Activated naive CD8-positive, alpha-beta T cell (primary cell): ENCODE measurements around the gene NSD1.
"Not testable (repeated sequence)": the region's sequence is repeated elsewhere in the genome, so short reads cannot be mapped to it uniquely, and the experiment has no call there.

Experiments
- H3K27ac Mint-ChIP-seq: one replicate; pipeline ENCODE4 v1.8.0; 2021; ENCODE audit warnings: mixed read lengths
- H3K27me3 Mint-ChIP-seq: one replicate; pipeline ENCODE4 v1.8.0; 2021; ENCODE audit warnings: mixed read lengths
- H3K36me3 Mint-ChIP-seq: one replicate; pipeline ENCODE4 v1.8.0; 2021; ENCODE audit warnings: mixed read lengths
- H3K4me1 Mint-ChIP-seq: one replicate; pipeline ENCODE4 v1.8.0; 2021; ENCODE audit warnings: low read depth, mixed read lengths
- H3K4me3 Mint-ChIP-seq: one replicate; pipeline ENCODE4 v1.8.0; 2021; ENCODE audit warnings: mild to moderate bottlenecking, mixed read lengths
- H3K9me3 Mint-ChIP-seq: one replicate; pipeline ENCODE4 v1.8.0; 2021; ENCODE audit warnings: low read depth, mixed read lengths

NSD1 gene

DNA sequence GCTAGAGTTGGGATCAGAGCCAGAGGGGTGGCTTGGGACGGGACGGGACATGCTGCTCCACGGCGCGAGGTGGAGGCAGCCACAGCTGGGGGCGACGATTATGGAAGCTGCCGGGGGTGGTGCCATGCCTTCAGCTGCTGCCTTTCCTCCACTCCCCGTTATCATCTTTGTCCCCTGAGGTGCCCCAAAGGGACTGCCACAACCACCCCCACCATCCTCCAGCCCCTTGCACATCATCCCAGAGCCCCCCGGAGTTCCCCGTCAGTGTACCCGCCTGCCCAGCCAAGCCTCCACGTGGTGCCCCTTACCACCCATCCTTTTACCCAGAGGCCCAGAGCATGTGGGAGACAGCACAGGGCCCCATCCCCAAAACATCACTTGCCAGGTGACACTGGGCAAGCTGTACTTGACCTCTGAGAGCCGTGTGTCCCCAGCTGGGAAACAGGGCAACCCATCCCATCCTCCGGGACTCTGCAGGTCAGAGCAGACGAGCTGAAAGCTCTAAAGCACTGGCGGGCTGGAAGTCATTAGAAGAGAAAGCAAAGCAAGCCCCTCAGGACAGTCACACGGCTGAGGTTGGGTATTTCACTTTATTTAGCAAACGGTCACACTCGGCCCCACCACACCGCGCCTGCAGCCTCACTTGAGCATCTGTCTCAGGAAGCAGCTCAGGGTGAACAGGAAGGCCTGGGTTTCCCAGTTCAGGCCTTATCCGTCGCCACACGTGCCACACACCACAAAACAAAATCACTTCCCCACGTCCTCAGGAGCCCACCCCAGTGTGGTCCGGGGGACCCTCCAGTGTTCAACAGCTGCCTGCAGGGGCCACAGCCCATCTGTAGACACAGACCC is 197.6 kb downstream of the NSD1 start:
- H3K36me3 Mint-ChIP-seq = no peaks in the 10 kb centered on the region
- H3K27ac Mint-ChIP-seq = peak overlapping the region; percentile 22
- no peaks in the 10 kb centered on the region for H3K9me3 Mint-ChIP-seq
- H3K4me3 Mint-ChIP-seq = no peak overlapping the region
- peaks cover 10% of the 10 kb centered on the region for H3K4me1 Mint-ChIP-seq
- H3K27me3 Mint-ChIP-seq = no peaks in the 10 kb centered on the region

DNA sequence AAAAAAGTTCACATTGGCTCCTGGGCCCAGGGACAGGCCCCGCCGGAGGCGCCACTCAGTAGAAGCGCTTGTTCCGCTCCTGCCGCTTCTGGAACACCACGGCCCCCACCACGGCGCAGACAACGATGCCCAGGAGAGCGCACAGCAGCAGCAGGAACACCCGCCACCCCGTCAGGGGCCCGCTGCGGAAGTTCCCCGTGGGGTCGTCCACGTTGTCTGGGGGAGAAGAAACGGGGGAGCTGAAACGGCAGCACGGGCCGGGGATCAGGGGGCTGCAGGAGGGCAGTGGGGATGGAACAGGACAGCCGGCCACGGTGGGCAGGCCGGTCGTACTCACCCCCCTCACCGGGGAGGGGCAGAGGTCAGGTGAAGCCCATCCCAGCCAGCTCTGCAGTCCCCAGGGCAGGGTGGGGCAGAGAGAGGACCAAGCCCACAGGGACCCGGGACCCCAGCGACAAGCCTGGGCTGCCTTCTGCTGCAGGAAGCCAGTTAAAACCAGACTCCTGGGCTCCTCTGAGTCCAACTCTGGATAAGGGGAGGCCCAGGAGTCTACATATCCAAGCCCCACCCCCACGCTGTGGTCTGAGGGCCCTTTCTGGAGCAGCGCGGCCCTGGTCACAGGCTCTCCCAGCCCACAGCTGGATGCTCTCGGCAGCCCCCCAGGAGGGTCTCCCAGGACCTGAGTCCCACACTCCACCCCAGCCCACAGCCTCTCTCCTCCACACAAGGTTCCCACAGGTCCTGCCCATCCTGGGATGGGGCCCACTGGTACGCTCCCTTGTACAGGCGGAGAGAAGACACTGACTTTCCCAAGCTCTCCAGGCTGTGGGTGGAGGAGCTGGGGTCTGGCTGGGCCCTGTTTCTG is 198.7 kb downstream of the NSD1 start:
- no peaks in the 10 kb centered on the region for H3K27me3 Mint-ChIP-seq
- peaks cover 9% of the 10 kb centered on the region for H3K4me1 Mint-ChIP-seq
- H3K27ac Mint-ChIP-seq = no peak overlapping the region
- H3K36me3 Mint-ChIP-seq = no peaks in the 10 kb centered on the region
- H3K9me3 Mint-ChIP-seq = no peaks in the 10 kb centered on the region
- H3K4me3 Mint-ChIP-seq = no peak overlapping the region

DNA sequence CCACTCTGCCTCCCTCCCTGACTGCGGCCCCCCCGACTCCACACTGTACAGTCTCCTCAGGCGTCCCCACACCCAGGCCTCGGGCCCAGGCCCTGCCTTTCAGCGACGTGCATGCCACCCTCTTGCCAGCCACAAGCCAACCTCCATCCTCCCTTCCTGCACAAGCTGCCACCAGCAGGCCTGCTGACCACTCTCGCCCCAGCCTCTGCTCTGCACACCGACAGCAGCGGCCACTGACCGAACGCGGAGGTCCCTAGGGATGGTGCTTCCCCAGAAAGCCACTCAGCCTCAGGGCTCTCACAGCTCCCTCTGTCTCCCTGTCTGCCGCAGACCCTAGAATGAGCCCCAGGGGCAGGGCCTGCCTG is 199.3 kb downstream of the NSD1 start:
- no peak overlapping the region for H3K27ac Mint-ChIP-seq
- peaks cover 4% of the 10 kb centered on the region for H3K4me1 Mint-ChIP-seq
- no peaks in the 10 kb centered on the region for H3K36me3 Mint-ChIP-seq
- no peaks in the 10 kb centered on the region for H3K9me3 Mint-ChIP-seq
- H3K4me3 Mint-ChIP-seq = no peak overlapping the region
- H3K27me3 Mint-ChIP-seq = no peaks in the 10 kb centered on the region

DNA sequence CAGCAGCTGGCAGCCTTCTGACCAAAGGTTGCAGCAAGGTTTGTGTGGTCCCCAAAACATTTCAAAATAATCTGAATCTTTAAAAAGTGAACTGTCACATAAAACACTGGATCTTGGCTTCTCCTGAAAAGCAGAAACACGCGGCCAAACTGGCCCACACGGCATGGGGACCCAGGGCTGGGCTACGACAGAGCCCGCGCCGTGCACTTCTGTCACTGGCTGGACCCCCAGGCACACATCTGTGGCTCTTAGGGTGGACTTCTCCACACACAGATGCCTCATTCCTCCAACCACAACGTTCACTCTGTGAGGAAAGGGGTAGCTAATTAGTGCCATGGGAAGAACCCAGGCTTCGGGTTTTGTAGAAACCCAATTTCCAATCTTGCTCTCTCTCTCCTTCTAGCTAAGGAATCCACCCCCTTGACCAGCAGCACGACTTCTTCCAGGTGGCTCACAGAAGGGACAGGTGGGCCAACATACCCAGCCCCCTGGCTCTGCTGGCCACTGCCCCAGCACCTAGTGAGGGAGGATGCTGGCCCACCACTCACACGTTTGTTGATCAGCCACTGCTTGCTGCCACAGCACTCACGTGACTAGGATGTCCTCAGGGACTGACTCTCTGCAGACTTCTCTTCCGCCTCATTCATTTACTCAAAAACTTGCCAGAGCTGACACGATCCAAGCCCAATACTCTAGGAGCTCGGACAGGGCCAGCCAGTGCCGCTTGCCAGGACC is 200.0 kb downstream of the NSD1 start:
- no peaks in the 10 kb centered on the region for H3K27me3 Mint-ChIP-seq
- H3K4me3 Mint-ChIP-seq = no peak overlapping the region
- H3K9me3 Mint-ChIP-seq = no peaks in the 10 kb centered on the region
- peaks cover 2% of the 10 kb centered on the region for H3K4me1 Mint-ChIP-seq
- H3K36me3 Mint-ChIP-seq = no peaks in the 10 kb centered on the region
- no peak overlapping the region for H3K27ac Mint-ChIP-seq

DNA sequence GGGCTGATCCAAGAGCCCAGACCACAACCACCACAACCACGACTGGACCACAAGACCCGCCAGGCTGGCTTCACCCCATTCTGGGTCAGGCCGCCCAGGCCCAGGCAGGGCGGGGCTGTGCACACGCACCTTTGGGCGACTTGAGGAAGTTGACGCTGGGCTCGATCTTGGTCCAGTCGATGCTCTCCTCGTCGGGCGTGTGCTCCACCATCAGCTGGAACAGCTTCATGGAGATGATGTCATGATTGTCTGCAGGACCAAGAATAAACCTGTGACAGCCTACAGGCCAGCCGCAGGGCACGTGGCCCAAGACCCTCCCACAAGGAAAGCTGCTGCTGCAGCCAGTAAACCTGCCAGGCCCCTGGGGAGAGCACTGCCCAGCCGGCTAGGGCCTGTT is 200.6 kb downstream of the NSD1 start:
- Mint-ChIP-seq H3K4me3 (no peak overlapping the region), H3K36me3 (no peaks in the 10 kb centered on the region), H3K27me3 (no peaks in the 10 kb centered on the region), H3K4me1 (peaks cover 2% of the 10 kb centered on the region), H3K27ac (no peak overlapping the region), H3K9me3 (no peaks in the 10 kb centered on the region)

DNA sequence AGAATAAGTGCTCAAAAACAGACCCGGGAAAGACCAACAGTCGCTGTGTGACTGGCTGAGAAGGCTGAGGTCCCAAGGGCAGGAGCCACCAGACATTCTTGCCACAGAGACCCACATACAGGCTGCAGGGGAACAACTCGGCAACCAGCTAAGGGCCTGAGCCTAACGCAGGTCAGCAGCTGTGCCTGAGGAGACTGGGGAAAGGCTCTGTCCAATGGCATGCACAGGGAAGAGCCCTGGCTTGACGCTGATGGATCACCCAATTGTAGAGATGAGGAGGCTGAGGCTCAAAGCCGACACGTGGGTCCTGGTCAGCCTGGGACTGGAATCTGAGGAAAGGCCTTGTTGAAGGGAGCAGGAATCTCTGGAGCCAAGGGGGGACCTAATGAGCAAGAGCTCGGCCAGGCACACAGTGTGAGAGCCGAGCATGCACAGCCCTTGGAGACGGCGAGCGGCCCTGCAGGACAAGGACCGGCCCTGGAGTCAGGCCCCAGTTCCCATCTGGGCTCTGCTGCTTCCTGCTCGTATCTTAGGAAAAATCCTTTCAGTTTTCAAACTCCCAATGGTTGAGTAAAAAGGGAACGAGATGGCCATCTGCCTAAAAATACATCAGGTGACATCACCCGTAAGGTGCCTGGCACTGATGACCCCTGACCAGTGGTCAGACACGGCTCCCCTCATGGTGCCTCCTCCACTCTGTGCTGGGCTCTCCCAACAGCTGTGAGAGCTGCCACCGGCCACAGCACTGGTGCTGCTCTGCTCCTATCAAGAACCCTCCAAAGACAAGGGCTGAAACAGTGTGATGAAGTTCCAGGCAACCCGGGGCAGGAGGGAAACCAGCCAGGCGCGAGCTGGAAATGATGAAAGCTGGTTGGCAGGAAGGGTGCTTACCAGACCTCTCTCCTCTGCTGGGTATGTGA is 201.5 kb downstream of the NSD1 start:
- Mint-ChIP-seq H3K27ac (no peak overlapping the region), H3K36me3 (peaks cover 4% of the 10 kb centered on the region), H3K4me1 (peaks cover 7% of the 10 kb centered on the region)

DNA sequence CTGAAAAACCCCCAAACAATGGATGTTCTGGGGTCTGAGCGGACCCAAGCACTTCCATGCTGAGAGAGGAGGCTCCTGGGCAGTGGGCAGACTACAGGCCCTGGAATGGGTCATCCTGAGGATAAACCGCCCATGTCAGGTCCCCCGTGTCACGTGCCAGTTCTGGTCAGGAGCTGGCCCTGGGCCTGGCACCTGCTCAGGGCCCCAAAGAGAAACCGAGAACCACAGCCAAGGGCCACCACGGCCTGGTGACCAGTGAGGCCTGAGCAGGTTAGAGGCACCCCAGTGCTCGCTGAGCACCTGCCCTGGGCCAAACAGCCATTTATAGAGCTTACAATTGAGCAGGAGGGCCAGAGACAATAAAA is 202.1 kb downstream of the NSD1 start:
- peaks cover 4% of the 10 kb centered on the region for H3K36me3 Mint-ChIP-seq
- H3K4me3 Mint-ChIP-seq = no peak overlapping the region
- H3K27me3 Mint-ChIP-seq = no peaks in the 10 kb centered on the region
- H3K27ac Mint-ChIP-seq = no peak overlapping the region
- peaks cover 7% of the 10 kb centered on the region for H3K4me1 Mint-ChIP-seq
- no peaks in the 10 kb centered on the region for H3K9me3 Mint-ChIP-seq

More for the DNA sequence above, 201.5 kb downstream of the NSD1 start:
- no peaks in the 10 kb centered on the region for H3K27me3 Mint-ChIP-seq
- H3K9me3 Mint-ChIP-seq = no peaks in the 10 kb centered on the region
- no peak overlapping the region for H3K4me3 Mint-ChIP-seq

DNA sequence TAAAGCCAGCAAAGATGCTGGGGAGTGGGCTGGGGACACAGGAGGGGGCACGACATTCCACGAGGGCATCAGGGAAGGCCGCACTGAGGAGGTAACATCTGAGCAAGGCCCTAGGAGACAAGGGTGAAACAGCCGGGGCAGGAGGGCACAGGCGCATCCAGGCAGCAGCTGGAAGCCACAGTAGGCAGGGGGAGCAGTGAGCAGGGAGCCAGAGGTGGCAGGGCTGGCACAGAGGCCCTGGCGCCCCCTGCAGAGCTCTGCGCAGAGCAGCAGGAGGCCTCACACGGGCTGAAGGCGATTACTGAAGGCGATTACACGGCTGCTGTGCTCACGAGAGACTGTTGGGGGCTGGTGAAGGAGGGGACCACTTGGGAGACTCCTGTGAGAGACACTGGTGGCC is 202.5 kb downstream of the NSD1 start:
- Mint-ChIP-seq H3K27me3 (no peaks in the 10 kb centered on the region), H3K4me3 (no peak overlapping the region), H3K36me3 (peaks cover 4% of the 10 kb centered on the region), H3K4me1 (peaks cover 7% of the 10 kb centered on the region), H3K27ac (no peak overlapping the region), H3K9me3 (no peaks in the 10 kb centered on the region)

DNA sequence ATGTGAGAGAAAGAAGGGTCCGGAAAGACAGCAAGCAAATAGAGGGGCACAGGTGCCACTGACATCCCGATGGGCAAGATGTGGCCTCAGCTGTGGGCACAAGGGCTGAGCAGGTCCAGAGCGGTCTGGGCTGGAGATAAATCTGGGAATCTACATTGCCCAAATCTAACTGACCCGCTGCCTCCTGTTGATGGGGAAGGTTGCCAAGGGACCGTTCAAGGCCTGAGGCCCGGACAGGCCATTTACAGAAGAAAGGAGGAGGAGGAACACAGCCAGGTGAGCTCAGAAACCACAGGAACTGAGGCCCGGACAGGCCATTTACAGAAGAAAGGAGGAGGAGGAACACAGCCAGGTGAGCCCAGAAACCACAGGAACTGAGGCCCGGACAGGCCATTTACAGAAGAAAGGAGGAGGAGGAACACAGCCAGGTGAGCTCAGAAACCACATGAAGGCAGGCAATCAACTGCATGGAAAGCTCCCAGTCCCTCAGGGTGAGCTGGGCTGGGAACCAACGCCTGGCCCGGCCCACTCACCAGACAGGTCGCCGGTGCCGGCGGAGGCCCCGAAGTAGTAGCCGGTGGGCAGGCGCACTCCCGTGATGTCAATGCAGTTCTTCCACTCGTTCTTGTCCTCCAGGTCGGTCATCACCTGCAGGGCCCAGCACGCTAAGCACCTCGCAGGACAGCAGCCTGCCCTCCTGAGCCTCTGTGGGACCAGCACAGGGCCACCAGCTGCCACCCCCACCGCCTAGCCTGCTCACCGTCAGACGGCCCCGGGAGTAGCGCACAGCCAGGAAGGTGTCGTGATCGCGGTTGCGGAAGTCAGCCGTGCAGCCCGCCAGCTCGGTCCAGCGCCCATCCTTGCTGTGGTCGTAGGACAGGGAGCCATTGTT is 203.3 kb downstream of the NSD1 start:
- H3K9me3 Mint-ChIP-seq = no peaks in the 10 kb centered on the region
- H3K27me3 Mint-ChIP-seq = no peaks in the 10 kb centered on the region
- H3K4me1 Mint-ChIP-seq = peaks cover 10% of the 10 kb centered on the region
- H3K27ac Mint-ChIP-seq = no peak overlapping the region
- no peak overlapping the region for H3K4me3 Mint-ChIP-seq
- peaks cover 7% of the 10 kb centered on the region for H3K36me3 Mint-ChIP-seq

DNA sequence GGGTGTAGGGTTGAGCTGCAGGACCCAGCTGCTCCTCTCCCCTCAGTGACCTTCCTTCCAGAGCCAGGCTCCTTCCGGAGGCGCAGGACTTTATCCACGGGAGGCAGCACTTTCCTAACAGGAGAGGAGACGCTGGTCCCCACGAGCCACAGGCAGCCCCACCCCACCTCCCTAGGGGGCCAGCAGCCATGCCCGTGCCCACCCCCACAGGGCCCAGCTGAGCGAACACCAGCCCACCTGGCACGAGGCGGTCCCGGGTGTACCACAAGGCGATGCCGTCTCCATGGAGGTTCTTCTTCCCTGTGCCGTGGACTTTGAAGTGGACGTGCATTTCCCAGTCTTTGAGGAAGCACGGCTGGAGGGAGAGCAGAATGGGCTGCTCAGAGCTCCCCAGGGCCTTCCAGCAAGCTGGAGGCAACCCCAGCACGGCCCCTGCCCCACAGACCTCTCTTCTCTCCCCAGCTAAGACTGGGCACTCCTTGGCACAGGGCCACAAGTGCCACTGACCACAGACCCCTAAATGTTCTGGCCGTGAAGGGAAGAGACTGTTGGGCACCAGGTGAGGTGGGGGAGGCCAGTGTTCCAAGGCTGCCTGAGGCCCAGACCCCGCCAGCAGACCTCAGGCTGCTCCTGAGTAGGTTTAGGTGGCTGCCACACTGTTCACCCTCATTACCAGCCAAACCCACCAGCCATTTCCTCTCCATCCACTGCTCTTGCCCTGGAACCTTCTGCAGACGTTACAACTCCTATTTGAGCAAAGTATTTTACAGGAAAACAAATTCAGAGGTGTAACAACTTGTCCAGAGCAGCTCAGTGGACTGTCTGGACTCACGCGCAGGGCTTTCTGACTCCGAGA is 204.9 kb downstream of the NSD1 start:
- no peaks in the 10 kb centered on the region for H3K27me3 Mint-ChIP-seq
- no peak overlapping the region for H3K4me3 Mint-ChIP-seq
- H3K36me3 Mint-ChIP-seq = peaks cover 8% of the 10 kb centered on the region
- peaks cover 12% of the 10 kb centered on the region for H3K4me1 Mint-ChIP-seq
- H3K9me3 Mint-ChIP-seq = no peaks in the 10 kb centered on the region
- H3K27ac Mint-ChIP-seq = no peak overlapping the region

DNA sequence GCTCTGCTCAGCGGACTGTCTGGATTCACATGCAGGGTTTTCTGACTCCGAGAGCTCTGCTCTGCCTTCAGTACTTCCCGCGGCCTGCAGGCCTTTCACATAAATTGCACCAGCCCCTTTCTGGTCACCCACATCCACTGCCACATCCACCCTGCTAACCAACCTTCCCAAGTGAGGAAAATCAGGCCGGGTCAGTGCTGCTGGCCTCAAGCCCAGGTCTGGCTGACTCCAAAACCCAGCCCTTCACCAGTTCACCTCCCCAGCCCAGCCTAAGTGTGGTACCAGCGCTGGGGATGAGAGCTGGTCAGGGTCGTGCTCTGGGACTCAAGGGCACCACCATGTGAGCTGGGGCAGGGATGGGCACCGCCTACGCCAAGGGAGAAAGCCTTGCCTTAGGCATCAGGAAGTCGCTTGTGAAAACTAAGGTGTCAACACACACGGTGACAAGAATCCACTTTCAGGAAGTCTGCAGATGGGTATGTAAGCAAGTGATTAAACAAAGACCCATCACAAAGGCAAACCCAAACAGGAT is 205.6 kb downstream of the NSD1 start:
- H3K4me1 Mint-ChIP-seq = peaks cover 15% of the 10 kb centered on the region
- no peak overlapping the region for H3K27ac Mint-ChIP-seq
- peaks cover 10% of the 10 kb centered on the region for H3K36me3 Mint-ChIP-seq
- no peaks in the 10 kb centered on the region for H3K27me3 Mint-ChIP-seq
- no peaks in the 10 kb centered on the region for H3K9me3 Mint-ChIP-seq
- H3K4me3 Mint-ChIP-seq = no peak overlapping the region

DNA sequence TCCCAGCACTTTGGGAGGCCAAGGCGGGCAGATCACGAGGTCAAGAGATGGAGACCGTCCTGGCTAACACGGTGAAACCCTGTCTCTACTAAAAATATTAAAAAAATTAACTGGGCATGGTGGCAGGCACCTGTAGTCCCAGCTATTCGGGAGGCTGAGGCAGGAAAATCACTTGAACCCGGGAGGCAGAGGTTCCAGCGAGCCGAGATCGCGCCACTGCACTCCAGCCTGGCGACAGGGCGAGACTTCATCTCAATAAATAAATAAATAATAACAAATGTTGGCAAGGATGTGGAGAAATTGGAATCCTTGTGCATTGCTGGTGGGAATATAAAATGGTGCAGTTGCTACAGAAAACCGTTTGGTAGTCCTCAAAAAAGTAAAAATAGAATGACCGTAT is 209.4 kb downstream of the NSD1 start:
- peaks cover 35% of the 10 kb centered on the region for H3K4me1 Mint-ChIP-seq
- not testable (repeated sequence) for H3K9me3 Mint-ChIP-seq, H3K27ac Mint-ChIP-seq, H3K27me3 Mint-ChIP-seq, H3K4me3 Mint-ChIP-seq, H3K36me3 Mint-ChIP-seq

DNA sequence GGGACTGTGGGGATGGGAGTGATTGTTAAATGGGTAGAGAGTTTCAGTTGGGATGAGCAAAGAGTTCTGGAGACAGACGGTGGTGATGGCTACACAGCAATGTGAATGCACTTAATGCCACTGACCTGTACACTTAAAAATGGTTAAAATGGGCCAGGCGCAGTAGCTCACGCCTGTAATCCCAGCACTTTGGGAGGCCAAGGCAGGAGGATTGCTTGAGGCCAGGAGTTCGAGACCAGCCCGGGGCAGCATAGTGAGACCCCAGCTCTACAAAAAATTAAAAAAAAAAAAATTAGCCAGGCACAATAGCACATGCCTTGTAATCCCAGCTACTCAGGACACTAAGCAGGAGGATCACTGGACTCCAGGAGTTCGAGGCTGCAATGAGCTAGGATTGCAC is 210.2 kb downstream of the NSD1 start:
- H3K4me1 Mint-ChIP-seq = peaks cover 35% of the 10 kb centered on the region

More for the DNA sequence above, 210.2 kb downstream of the NSD1 start:
- H3K9me3 Mint-ChIP-seq = no peaks in the 10 kb centered on the region
- peaks cover 10% of the 10 kb centered on the region for H3K36me3 Mint-ChIP-seq
- H3K27ac Mint-ChIP-seq = no peak overlapping the region
- H3K4me3 Mint-ChIP-seq = no peak overlapping the region
- H3K27me3 Mint-ChIP-seq = no peaks in the 10 kb centered on the region
